GM12891 (cell line): ENCODE measurements around the gene ZNF302.
"Not testable (repeated sequence)": the region's sequence is repeated elsewhere in the genome, so short reads cannot be mapped to it uniquely, and the experiment has no call there.

Experiments
- DNase-seq: peaks from one replicate; pipeline ENCODE4 v3.0.0; 2011; ENCODE audit warnings: low spot score; ENCODE audit not compliant: insufficient read length
- FAIRE-seq: peaks from 2 replicates; lab custom pipeline; 2011; peaks lifted over from hg19 to GRCh38; lab: Jason Lieb, UNC
- PAX5 ChIP-seq: IDR thresholded peaks from 2 replicates; pipeline ENCODE4 v1.6.1; 2011; ENCODE audit warnings: low read length, moderate library complexity, mild to moderate bottlenecking; ENCODE audit not compliant: insufficient read depth, severe bottlenecking
- POLR2A ChIP-seq: IDR thresholded peaks from 2 replicates; pipeline ENCODE4 v1.6.1; 2011; ENCODE audit warnings: low read depth, low read length, control low read depth
- POLR2AphosphoS5 ChIP-seq: IDR thresholded peaks from 2 replicates; pipeline ENCODE4 v1.6.1; 2011; ENCODE audit warnings: low read depth, low read length, control low read depth
- POU2F2 ChIP-seq: IDR thresholded peaks from 2 replicates; pipeline ENCODE4 v1.6.1; 2011; ENCODE audit warnings: low read depth, mild to moderate bottlenecking, control low read depth, low read length, moderate library complexity
- SPI1 ChIP-seq: IDR thresholded peaks from 2 replicates; pipeline ENCODE4 v1.6.1; 2011; ENCODE audit warnings: low read depth, low read length, control low read depth
- TAF1 ChIP-seq: IDR thresholded peaks from 2 replicates; pipeline ENCODE4 v1.6.1; 2011; ENCODE audit warnings: low read depth, low read length, control low read depth

The ZNF302 gene

GRCh38 chr19:34669305-34669704 lies 8.2 kb upstream of the ZNF302 start:
- DNase-seq, result no peak
- TF ChIP-seq POU2F2 (no peak), PAX5 (no peak), POLR2AphosphoS5 (no peak), TAF1 (no peak), POLR2A (no peak), SPI1 (no peak)
- FAIRE-seq, result no peak

DNA sequence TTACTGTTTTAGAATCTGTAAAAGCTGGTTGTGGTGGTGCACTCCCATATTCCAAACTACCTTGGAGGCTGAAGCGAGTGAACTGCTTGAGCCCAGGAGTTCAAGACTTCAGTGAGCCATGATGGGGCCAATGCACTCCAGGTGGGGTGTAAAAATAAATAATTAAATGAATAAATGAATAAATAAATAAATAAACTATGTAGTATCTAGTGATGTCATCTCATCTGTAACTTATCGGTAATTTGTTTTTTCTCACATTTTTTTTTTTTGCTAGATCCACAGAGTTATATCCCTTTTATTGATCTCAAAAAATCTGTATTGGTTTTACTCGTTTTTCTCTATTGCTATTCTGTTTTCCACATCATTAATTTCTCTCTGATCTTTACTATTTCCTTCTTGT lies 5.5 kb upstream of the ZNF302 start:
- TF ChIP-seq SPI1, result no peak
- DNase-seq, result no peak
- FAIRE-seq, result no peak

DNA sequence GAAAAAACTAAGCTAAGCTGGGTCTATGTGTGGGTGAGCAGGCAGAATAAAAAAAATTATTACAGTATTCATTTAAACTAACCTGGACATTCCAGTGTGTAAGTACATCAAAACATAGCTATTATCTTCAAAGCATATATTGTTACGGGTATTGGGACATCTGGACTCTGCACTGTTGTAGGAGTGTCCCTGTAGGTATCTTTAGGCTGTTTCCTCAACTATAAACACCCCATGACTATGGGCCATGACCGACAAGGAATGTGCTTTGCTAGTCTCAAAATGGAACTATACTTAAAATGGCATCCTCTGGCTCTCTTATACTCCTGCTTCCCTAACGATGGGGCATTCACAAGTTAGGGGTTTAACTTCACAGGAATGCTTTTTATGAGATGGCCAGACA lies 3.9 kb upstream of the ZNF302 start:
- no peak for DNase-seq
- no peak for FAIRE-seq

GRCh38 chr19:34675250-34675649 lies 2.2 kb upstream of the ZNF302 start:
- TF ChIP-seq POLR2A (no peak), POLR2AphosphoS5 (no peak), POU2F2 (no peak), TAF1 (no peak), SPI1 (no peak), PAX5 (no peak)
- FAIRE-seq, result no peak
- no peak for DNase-seq

More for the DNA sequence above, 3.9 kb upstream of the ZNF302 start:
- TF ChIP-seq SPI1, result no peak
- TF ChIP-seq POU2F2, result no peak
- no peak for TF ChIP-seq TAF1

- TF ChIP-seq POU2F2, result no peak
- TF ChIP-seq SPI1, result no peak
- no peak for TF ChIP-seq PAX5
- TF ChIP-seq TAF1, result no peak
- TF ChIP-seq POLR2A, result no peak
- TF ChIP-seq POLR2AphosphoS5, result no peak
- no peak for FAIRE-seq
- no peak for DNase-seq
Observed at GRCh38 chr19:34675919-34676318, 1.6 kb upstream of the ZNF302 start.

DNA sequence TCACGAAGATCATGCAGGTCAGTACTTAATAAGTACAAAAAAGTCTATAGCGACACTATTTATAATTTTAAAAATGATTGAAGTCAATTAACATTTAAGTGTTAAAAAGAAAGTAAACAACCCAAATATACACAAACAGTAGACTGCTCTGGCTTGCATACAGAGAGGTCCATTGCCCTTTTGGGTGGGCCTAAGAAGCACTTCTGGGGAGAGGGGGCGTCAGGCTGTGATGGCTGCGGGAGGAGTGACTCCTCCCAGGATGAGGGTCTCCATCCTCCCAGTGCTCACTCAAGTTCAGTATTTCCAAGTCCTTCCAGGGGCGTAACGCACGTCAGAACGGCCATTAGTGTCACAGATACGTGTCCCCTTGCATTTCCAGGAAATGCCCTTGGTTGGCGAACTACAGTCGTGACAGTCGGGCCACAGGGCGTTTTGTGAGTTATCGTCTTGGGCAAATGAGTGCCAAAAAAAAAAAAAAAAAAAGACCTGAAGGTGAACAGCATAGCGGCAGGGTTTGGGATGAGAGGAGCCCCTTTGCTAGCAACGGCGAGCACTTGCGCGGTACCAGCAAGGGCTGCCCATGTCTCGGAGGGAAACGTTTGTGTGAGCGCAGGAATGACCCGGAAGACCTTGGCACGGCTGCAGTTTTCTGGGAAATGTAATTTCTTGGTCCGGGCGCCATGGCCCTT lies 637 bp upstream of the ZNF302 start, which contains the start of gene SCGB2B2:
TSS of gene SCGB2B2 (minus strand) at position 463 of the 689 bp plus-strand sequence. CDS start 82,596 bp downstream, outside the sequence.
- no peak for FAIRE-seq
- TF ChIP-seq SPI1 (no peak), TAF1 (peak; percentile 11; the same call in 1 of the 2 replicates)
- DNase-seq, result peak; percentile 41

DNA sequence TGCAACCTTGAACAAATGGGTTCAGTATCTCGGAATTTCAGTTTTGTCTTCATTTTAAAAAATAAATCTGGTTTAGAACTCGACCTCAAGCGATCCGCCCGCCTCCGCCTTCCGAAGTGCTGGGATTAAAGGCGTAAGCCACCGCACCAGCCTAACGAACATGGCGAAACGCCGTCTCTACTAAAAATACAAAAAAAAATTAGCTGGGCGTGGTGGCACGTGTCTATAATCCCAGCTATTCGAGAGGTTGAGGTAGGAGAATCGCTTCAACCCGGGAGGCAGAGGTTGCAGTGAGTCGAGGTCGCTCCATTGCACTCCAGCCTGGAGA lies 571 bp downstream of the ZNF302 start:
- TF ChIP-seq POU2F2 (no peak), POLR2A (no peak), POLR2AphosphoS5 (no peak), SPI1 (no peak), TAF1 (no peak), PAX5 (no peak)
- DNase-seq, result no peak
- no peak for FAIRE-seq

DNA sequence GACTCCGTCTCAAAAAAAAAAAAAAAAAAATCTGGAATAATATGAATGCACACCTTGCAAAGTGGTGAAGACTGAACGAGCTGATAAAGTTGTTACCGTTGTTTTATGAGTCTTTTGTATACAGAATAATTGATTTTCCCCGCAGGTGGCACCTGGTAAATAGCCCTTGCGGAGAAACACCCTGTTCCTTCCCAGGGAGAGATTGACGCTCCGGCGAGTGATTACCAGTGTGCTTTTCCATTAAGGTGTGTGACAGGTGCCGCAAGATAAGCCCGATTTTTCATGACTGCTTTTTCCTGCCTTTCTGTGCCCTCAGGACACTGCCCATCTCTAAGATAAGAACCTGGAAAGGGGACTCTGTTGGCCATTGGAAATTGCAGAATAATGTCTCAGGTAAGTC lies 943 bp downstream of the ZNF302 start:
- no peak for TF ChIP-seq TAF1
- FAIRE-seq (no peak), DNase-seq (no peak)

DNA sequence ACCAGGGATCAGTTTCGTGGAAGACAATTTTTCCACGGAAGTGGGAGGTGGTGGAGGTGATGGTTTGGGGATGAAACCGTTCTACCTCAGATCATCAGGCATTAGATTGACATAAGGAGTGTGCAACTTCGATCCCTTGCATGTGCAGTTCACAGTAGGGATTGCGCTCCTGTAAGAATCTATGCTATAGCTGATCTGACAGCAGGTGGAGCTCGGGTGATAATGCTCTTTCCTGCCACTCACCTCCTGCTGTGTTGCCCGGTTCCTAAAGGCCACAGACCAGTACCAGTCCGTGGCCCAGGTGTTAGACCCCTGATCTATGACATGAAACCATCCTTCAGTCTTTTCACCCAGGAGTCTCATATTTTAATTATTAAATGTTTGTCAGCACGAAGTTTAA lies 4.0 kb downstream of the ZNF302 start:
- FAIRE-seq (no peak), DNase-seq (no peak)
- TF ChIP-seq PAX5 (no peak), POLR2AphosphoS5 (no peak), POLR2A (no peak), POU2F2 (no peak), SPI1 (no peak), TAF1 (no peak)

- not testable (repeated sequence) for DNase-seq, FAIRE-seq
Observed at GRCh38 chr19:34685266-34685665, 7.8 kb downstream of the ZNF302 start.

GRCh38 chr19:34686455-34686854 lies 9.0 kb downstream of the ZNF302 start:
- DNase-seq (no peak), FAIRE-seq (no peak)
- TF ChIP-seq POU2F2, result no peak
- no peak for TF ChIP-seq POLR2AphosphoS5
- no peak for TF ChIP-seq PAX5
- TF ChIP-seq POLR2A, result no peak
- TF ChIP-seq SPI1, result no peak
- TF ChIP-seq TAF1, result no peak

- DNase-seq (no peak), FAIRE-seq (no peak)
- TF ChIP-seq SPI1, result no peak
- TF ChIP-seq POLR2AphosphoS5, result no peak
- TF ChIP-seq PAX5, result no peak
- no peak for TF ChIP-seq POU2F2
- TF ChIP-seq POLR2A, result no peak
- TF ChIP-seq TAF1, result no peak
Observed at GRCh38 chr19:34687348-34687747, 9.9 kb downstream of the ZNF302 start.
